HG03571 (cell line): ENCODE data around the gene CTSD.
"Not testable (repeated sequence)": the region's sequence is repeated elsewhere in the genome, so short reads cannot be mapped to it uniquely, and the experiment has no call there.

Source experiments
- ATAC-seq: cut with Tn5 transposase; IDR thresholded peaks from one replicate; pipeline ENCODE4 v1.9.1; 2021; ENCODE audit not compliant: unreplicated experiment

Gene CTSD

GRCh38 chr11:1770528-1770927 lies 6.8 kb upstream of the CTSD start:
- ATAC-seq, result no peak

- no peak for ATAC-seq
These were observed 6.3 kb upstream of the CTSD start for GRCh38 chr11:1770061-1770460.

- not testable (repeated sequence) for ATAC-seq
These were observed 5.7 kb upstream of the CTSD start for GRCh38 chr11:1769304-1769936.

GRCh38 chr11:1768141-1768469 lies 4.4 kb upstream of the CTSD start:
- ATAC-seq, result no peak

- ATAC-seq, result no peak
These were observed 3.8 kb upstream of the CTSD start for GRCh38 chr11:1767399-1768140.

- no peak for ATAC-seq
These were observed 3.1 kb upstream of the CTSD start for GRCh38 chr11:1766719-1767398.

- ATAC-seq, result no peak
These were observed 2.4 kb upstream of the CTSD start for GRCh38 chr11:1765871-1766718.

GRCh38 chr11:1763336-1763795 lies 361 bp downstream of the CTSD start:
- ATAC-seq, result peak; percentile 18

- no peak for ATAC-seq
These were observed 1.0 kb downstream of the CTSD start for GRCh38 chr11:1762537-1763302.

- ATAC-seq, result no peak
These were observed 1.7 kb downstream of the CTSD start for GRCh38 chr11:1761857-1762536.

GRCh38 chr11:1761110-1761856 lies 2.4 kb downstream of the CTSD start:
- no peak for ATAC-seq

- ATAC-seq, result no peak
These were observed 3.2 kb downstream of the CTSD start for GRCh38 chr11:1760351-1761109.

GRCh38 chr11:1759851-1760220 lies 3.9 kb downstream of the CTSD start:
- no peak for ATAC-seq

GRCh38 chr11:1759151-1759850 lies 4.4 kb downstream of the CTSD start:
- no peak for ATAC-seq

GRCh38 chr11:1758611-1759150 lies 5.0 kb downstream of the CTSD start:
- ATAC-seq, result no peak

GRCh38 chr11:1757861-1758610 lies 5.7 kb downstream of the CTSD start:
- no peak for ATAC-seq
